Thymus (tissue), 14 donors: ENCODE results near the gene DHDDS. TPM values are rescaled to one million over a fixed set of nuclear protein-coding genes. Genes with fewer than 3 reads are reported as not detected.
"Not testable (repeated sequence)": the region's sequence is repeated elsewhere in the genome, so short reads cannot be mapped to it uniquely, and the experiment has no call there.

Source experiments
- DNase-seq, 9 donors: peaks; one replicate each; pipeline ENCODE4 v3.0.0-alpha.2; 2013; ENCODE audit warnings: low spot score in 9 of 9, low read depth in 6 of 9, missing footprints in 1 of 9
- H3K27ac ChIP-seq, 2 donors: one replicate each; pipeline ENCODE4 v1.5.1; 2013; ENCODE audit warnings: control low read depth in 1 of 2, low read depth in 1 of 2, low read length in 1 of 2, mild to moderate bottlenecking in 1 of 2, moderate library complexity in 1 of 2
- H3K27me3 ChIP-seq, 2 donors: one replicate each; pipeline ENCODE4 v1.5.1; 2013; ENCODE audit warnings: low read length in 1 of 2; ENCODE audit not compliant: control insufficient read depth in 2 of 2, insufficient read depth in 1 of 2
- H3K36me3 ChIP-seq, 2 donors: one replicate each; pipeline ENCODE4 v1.5.1; 2013; ENCODE audit warnings: low read length in 1 of 2, mild to moderate bottlenecking in 1 of 2, moderate library complexity in 1 of 2; ENCODE audit not compliant: control insufficient read depth in 2 of 2, insufficient read depth in 2 of 2
- H3K4me1 ChIP-seq, 2 donors: one replicate each; pipeline ENCODE4 v1.5.1; 2013; ENCODE audit warnings: low read length in 2 of 2; ENCODE audit not compliant: control insufficient read depth in 2 of 2, insufficient read depth in 2 of 2
- H3K4me3 ChIP-seq, 2 donors: one replicate each; pipeline ENCODE4 v1.5.1; 2013; ENCODE audit warnings: low read length in 2 of 2, control low read depth in 1 of 2, mild to moderate bottlenecking in 1 of 2
- H3K9me3 ChIP-seq, 2 donors: one replicate each; pipeline ENCODE4 v1.5.1; 2013; ENCODE audit warnings: low read length in 1 of 2, mild to moderate bottlenecking in 1 of 2; ENCODE audit not compliant: control insufficient read depth in 2 of 2, insufficient read depth in 1 of 2
- WGBS: extraction: QIAGEN DNeasy Blood & Tissue Kit; methylation state at CpG from one replicate; pipeline ENCODE4 v1.1.7; 2013; 5-methylcytosine and 5-hydroxymethylcytosine counted together
- long read RNA-seq, 10 donors: transcript quantifications; one replicate each; lab custom pipeline, GENCODE V29; 2026
- polyA plus RNA-seq: library from polyadenylated mRNA; stranded (reverse); fragments of 200-250 nt; gene quantifications from one replicate; pipeline ENCODE4 v1.2.3, GENCODE V29; 2013
- total RNA-seq: library from RNA; stranded (reverse); fragments of 120-200 nt; gene quantifications from one replicate; pipeline ENCODE4 v1.2.4, GENCODE V29; 2013
- donor health status: healthy.

DHDDS gene
- total RNA-seq (20.3 TPM), polyA plus RNA-seq (18.4 TPM)
- long read RNA-seq, donor 1: 0 reads
- long read RNA-seq, donor 2, partial matches to known transcripts: 0 of 6 reads
- long read RNA-seq, donor 2, other reads (novel, unspliced or antisense): 0 of 6 reads
- long read RNA-seq, donor 3, partial matches to known transcripts: 0 of 4 reads
- long read RNA-seq, donor 3, other reads (novel, unspliced or antisense): 0 of 4 reads
- long read RNA-seq, donor 4, partial matches to known transcripts: 0 of 1 reads
- long read RNA-seq, donor 4, other reads (novel, unspliced or antisense): 0 of 1 reads
- long read RNA-seq, donor 5, partial matches to known transcripts: 0 of 3 reads
- long read RNA-seq, donor 5, other reads (novel, unspliced or antisense): 0 of 3 reads
- long read RNA-seq, donor 6, partial matches to known transcripts: 0 of 3 reads
- long read RNA-seq, donor 6, other reads (novel, unspliced or antisense): 0 of 3 reads
- long read RNA-seq, donor 7, partial matches to known transcripts: 0 of 2 reads
- long read RNA-seq, donor 7, other reads (novel, unspliced or antisense): 0 of 2 reads
- long read RNA-seq, donor 8: 0 reads
- long read RNA-seq, donor 9, partial matches to known transcripts: 0 of 1 reads
- long read RNA-seq, donor 9, other reads (novel, unspliced or antisense): 0 of 1 reads
- long read RNA-seq, donor 10, partial matches to known transcripts: 0 of 5 reads
- long read RNA-seq, donor 10, other reads (novel, unspliced or antisense): 0 of 5 reads

GRCh38 chr1:26431979-26432695 lies at the start of gene DHDDS:
TSS of gene DHDDS (plus strand) at chr1:26432321. CDS start at chr1:26432946, 625 bp downstream.
- H3K27me3 ChIP-seq: peaks cover 3 to 12% of the 10 kb centered on the region in 2 donors
- peaks cover 0 to 15% of the 10 kb centered on the region in 2 donors for H3K36me3 ChIP-seq
- peaks cover 14 to 15% of the 10 kb centered on the region in 2 donors for H3K4me1 ChIP-seq
- peak within 1 kb of the TSS; percentile 68 to 84 for H3K4me3 ChIP-seq
- WGBS: under 1% methylated on average over 45 of the region's 45 CpGs
- peak within 1 kb of the TSS; percentile 38 to 66 for H3K27ac ChIP-seq
- peak; percentile 91 to 98 (median 96) for DNase-seq
- H3K9me3 ChIP-seq: no peaks in the 10 kb centered on the region

- peaks cover 3 to 17% of the 10 kb centered on the region in 2 donors for H3K4me1 ChIP-seq
- no peaks in the 10 kb centered on the region for H3K27me3 ChIP-seq
- no peaks in the 10 kb centered on the region for H3K9me3 ChIP-seq
- no peak for DNase-seq
- 95% methylated on average over 3 of the region's 3 CpGs for WGBS
- H3K36me3 ChIP-seq: no peaks in the 10 kb centered on the region
- H3K4me3 ChIP-seq: no peak overlapping the region
- no peak overlapping the region for H3K27ac ChIP-seq
These were observed 48.0 kb upstream of the DHDDS start for GRCh38 chr1:26384076-26384475.

- not testable (repeated sequence) for H3K9me3 ChIP-seq, H3K27ac ChIP-seq, H3K27me3 ChIP-seq, H3K4me3 ChIP-seq, DNase-seq, H3K36me3 ChIP-seq
- WGBS: 98% methylated on average over 3 of the region's 3 CpGs
- peaks cover 3 to 19% of the 10 kb centered on the region in 2 donors for H3K4me1 ChIP-seq
These were observed 47.1 kb upstream of the DHDDS start for GRCh38 chr1:26385063-26385462.

GRCh38 chr1:26387447-26387846 lies 44.7 kb upstream of the DHDDS start:
- 90% methylated on average over 7 of the region's 7 CpGs for WGBS
- no peak for DNase-seq
- Histone ChIP-seq H3K27ac (no peak overlapping the region), H3K36me3 (no peaks in the 10 kb centered on the region), H3K4me1 (peaks cover 3 to 19% of the 10 kb centered on the region in 2 donors), H3K9me3 (no peaks in the 10 kb centered on the region), H3K4me3 (no peak overlapping the region), H3K27me3 (no peaks in the 10 kb centered on the region)

- Histone ChIP-seq H3K27ac (no peak overlapping the region), H3K4me3 (no peak overlapping the region)
- no peak for DNase-seq
These were observed 43.2 kb upstream of the DHDDS start for GRCh38 chr1:26388791-26389445.

GRCh38 chr1:26389604-26390247 lies 42.4 kb upstream of the DHDDS start:
- Histone ChIP-seq H3K36me3 (no peaks in the 10 kb centered on the region), H3K4me1 (peaks cover 3 to 19% of the 10 kb centered on the region in 2 donors), H3K27me3 (peaks cover 0 to 5% of the 10 kb centered on the region in 2 donors), H3K27ac (no peak overlapping the region), H3K4me3 (no peak overlapping the region), H3K9me3 (no peaks in the 10 kb centered on the region)
- no peak for DNase-seq
- WGBS: 70% methylated on average over 4 of the region's 4 CpGs

More at GRCh38 chr1:26388791-26389445, 43.2 kb upstream of the DHDDS start:
- Histone ChIP-seq H3K36me3 (no peaks in the 10 kb centered on the region), H3K27me3 (peaks cover 0 to 5% of the 10 kb centered on the region in 2 donors), H3K9me3 (no peaks in the 10 kb centered on the region), H3K4me1 (peaks cover 3 to 19% of the 10 kb centered on the region in 2 donors)
- 94% methylated on average over 7 of the region's 7 CpGs for WGBS

- Histone ChIP-seq H3K27ac (no peak overlapping the region), H3K4me1 (peaks cover 0 to 9% of the 10 kb centered on the region in 2 donors), H3K36me3 (no peaks in the 10 kb centered on the region), H3K27me3 (peaks cover 0 to 5% of the 10 kb centered on the region in 2 donors), H3K9me3 (no peaks in the 10 kb centered on the region), H3K4me3 (no peak overlapping the region)
- WGBS: 16% methylated on average over 3 of the region's 3 CpGs
- no peak for DNase-seq
These were observed 40.7 kb upstream of the DHDDS start for GRCh38 chr1:26391450-26391849.

- no peak overlapping the region for H3K4me3 ChIP-seq
- H3K9me3 ChIP-seq: no peaks in the 10 kb centered on the region
- DNase-seq: no peak
- H3K27ac ChIP-seq: no peak overlapping the region
- H3K27me3 ChIP-seq: peaks cover 0 to 5% of the 10 kb centered on the region in 2 donors
- no peaks in the 10 kb centered on the region for H3K36me3 ChIP-seq
- H3K4me1 ChIP-seq: no peaks in the 10 kb centered on the region
- WGBS: 90% methylated on average over 8 of the region's 8 CpGs
These were observed 36.4 kb upstream of the DHDDS start for GRCh38 chr1:26395754-26396153.
